Calu3 (cell line): ENCODE results near the gene LXN. TPM values are rescaled to one million over a fixed set of nuclear protein-coding genes. Genes with fewer than 3 reads are reported as not detected.

Experiments used
- BruUV-seq: library from RNA; stranded (reverse); fragments of 400-500 nt; replicated peaks from 2 replicates; lab custom pipeline; 2021; lab: Mats Ljungman, UMichigan
- CTCF ChIA-PET: fragments of 300-600 bp; sonication (Branson Sonifier 250); formaldehyde crosslinking; loops from one replicate; lab custom pipeline; 2022; ENCODE audit warnings: antibody characterized with exemption; lab: Charles Lee
- DNase-seq: peaks from one replicate; pipeline ENCODE4 v3.0.0; 2022
- H3K27ac Mint-ChIP-seq: one replicate; pipeline ENCODE4 v1.8.0; 2022; ENCODE audit warnings: mixed read lengths; ENCODE audit not compliant: unreplicated experiment
- H3K27me3 Mint-ChIP-seq: one replicate; pipeline ENCODE4 v1.8.0; 2022; ENCODE audit warnings: mixed read lengths; ENCODE audit not compliant: unreplicated experiment
- H3K36me3 Mint-ChIP-seq: one replicate; pipeline ENCODE4 v1.8.0; 2022; ENCODE audit warnings: mild to moderate bottlenecking, moderate library complexity, mixed read lengths; ENCODE audit not compliant: insufficient read depth, unreplicated experiment
- H3K4me1 Mint-ChIP-seq: one replicate; pipeline ENCODE4 v1.8.0; 2022; ENCODE audit warnings: mild to moderate bottlenecking, low read depth, mixed read lengths; ENCODE audit not compliant: unreplicated experiment
- H3K4me3 Mint-ChIP-seq: one replicate; pipeline ENCODE4 v1.8.0; 2022; ENCODE audit warnings: mild to moderate bottlenecking, low read depth, moderate library complexity, mixed read lengths; ENCODE audit not compliant: unreplicated experiment
- H3K9me3 Mint-ChIP-seq: one replicate; pipeline ENCODE4 v1.8.0; 2022; ENCODE audit warnings: low read depth, mixed read lengths; ENCODE audit not compliant: unreplicated experiment
- intact Hi-C: fragments of 100-400 bp; cut with micrococcal nuclease; formaldehyde crosslinking; loops from one replicate; pipeline ENCODE4 v1.10.0; 2022; ENCODE audit not compliant: unreplicated experiment
- total RNA-seq: library from RNA; stranded (reverse); gene quantifications from 2 replicates; pipeline ENCODE4 v1.2.3, GENCODE V29; 2022
- TF ChIP-seq, protein P1 (sequence below): fragments of 200-600 bp; IDR thresholded peaks from one replicate; pipeline ENCODE4 v1.8.0; 2022; ENCODE audit warnings: antibody characterized with exemption; ENCODE audit not compliant: unreplicated experiment

LXN gene
- total RNA-seq, 1 experiment from 2014 or later, result 42.8 TPM

DNA sequence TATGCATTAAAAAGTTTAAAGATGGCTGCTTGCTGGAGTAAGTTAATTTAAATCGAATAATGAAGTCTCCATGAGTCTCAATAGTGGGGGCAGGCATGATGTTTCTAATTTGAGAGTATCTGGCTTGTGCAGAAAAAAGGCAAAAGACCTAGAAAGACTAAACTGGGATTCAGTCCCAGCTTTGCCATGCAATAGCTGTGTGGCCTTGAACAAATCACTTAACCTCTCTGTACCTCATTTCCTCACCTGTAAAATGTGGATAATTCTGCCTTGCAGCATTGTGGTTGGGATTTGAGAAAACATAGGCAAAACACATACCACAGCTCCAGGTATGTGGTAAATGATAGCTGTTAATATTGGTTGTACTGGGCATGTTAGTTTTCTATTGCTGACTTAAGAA, 8.6 kb downstream of the LXN start:
- intact Hi-C loops, result no loop called here
- Mint-ChIP-seq H3K9me3 (no peaks in the 10 kb centered on the region), H3K27ac (no peak overlapping the region), H3K4me1 (peaks cover 16% of the 10 kb centered on the region), H3K27me3 (no peaks in the 10 kb centered on the region), H3K36me3 (peaks cover 51% of the 10 kb centered on the region), H3K4me3 (no peak overlapping the region)
- BruUV-seq, result TSS peak; percentile 12
- CTCF ChIA-PET, result interaction anchor here (0.6 kb wide), 1 partner anchor 30 kb away, joined by 3 read pairs; no protein-coding TSS in a partner anchor
- TF ChIP-seq, protein P1, sequence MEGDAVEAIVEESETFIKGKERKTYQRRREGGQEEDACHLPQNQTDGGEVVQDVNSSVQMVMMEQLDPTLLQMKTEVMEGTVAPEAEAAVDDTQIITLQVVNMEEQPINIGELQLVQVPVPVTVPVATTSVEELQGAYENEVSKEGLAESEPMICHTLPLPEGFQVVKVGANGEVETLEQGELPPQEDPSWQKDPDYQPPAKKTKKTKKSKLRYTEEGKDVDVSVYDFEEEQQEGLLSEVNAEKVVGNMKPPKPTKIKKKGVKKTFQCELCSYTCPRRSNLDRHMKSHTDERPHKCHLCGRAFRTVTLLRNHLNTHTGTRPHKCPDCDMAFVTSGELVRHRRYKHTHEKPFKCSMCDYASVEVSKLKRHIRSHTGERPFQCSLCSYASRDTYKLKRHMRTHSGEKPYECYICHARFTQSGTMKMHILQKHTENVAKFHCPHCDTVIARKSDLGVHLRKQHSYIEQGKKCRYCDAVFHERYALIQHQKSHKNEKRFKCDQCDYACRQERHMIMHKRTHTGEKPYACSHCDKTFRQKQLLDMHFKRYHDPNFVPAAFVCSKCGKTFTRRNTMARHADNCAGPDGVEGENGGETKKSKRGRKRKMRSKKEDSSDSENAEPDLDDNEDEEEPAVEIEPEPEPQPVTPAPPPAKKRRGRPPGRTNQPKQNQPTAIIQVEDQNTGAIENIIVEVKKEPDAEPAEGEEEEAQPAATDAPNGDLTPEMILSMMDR, result no peak
- DNase-seq, result no peak

GRCh38 chr3:158663246-158663645, 9.2 kb downstream of the LXN start:
- CTCF ChIA-PET, result no interaction called here
- no TSS peak for BruUV-seq
- Mint-ChIP-seq H3K27me3 (no peaks in the 10 kb centered on the region), H3K4me1 (peaks cover 10% of the 10 kb centered on the region), H3K36me3 (peaks cover 46% of the 10 kb centered on the region), H3K9me3 (no peaks in the 10 kb centered on the region), H3K4me3 (no peak overlapping the region), H3K27ac (no peak overlapping the region)
- no peak for DNase-seq
- TF ChIP-seq, protein P1, result no peak
- intact Hi-C loops, result no loop called here

DNA sequence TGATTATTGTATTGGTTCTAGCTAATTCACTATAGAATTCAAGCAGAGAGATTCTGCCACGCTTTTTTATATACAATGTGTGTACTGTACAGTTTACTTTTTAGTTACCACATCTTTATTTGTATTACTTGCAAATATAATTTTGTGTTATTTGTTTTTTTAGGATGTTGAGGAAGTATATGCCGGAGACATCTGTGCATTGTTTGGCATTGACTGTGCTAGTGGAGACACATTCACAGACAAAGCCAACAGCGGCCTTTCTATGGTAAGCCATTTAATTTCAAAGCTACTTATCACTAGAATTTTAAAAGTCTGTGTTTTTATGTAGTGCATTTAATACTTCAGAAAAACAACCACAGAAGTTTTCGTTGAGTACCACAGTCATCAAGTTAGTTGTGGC, 11.7 kb downstream of the LXN start:
- Mint-ChIP-seq H3K36me3 (peaks cover 34% of the 10 kb centered on the region), H3K27ac (no peak overlapping the region), H3K4me1 (peaks cover 25% of the 10 kb centered on the region), H3K9me3 (no peaks in the 10 kb centered on the region), H3K27me3 (no peaks in the 10 kb centered on the region), H3K4me3 (no peak overlapping the region)
- intact Hi-C loops, result no loop called here
- TF ChIP-seq, protein P1, result no peak
- no TSS peak for BruUV-seq
- CTCF ChIA-PET, result interaction anchor here (0.9 kb wide), 1 partner anchor 15 kb away, joined by 4 read pairs; no protein-coding TSS in a partner anchor
- no peak for DNase-seq

DNA sequence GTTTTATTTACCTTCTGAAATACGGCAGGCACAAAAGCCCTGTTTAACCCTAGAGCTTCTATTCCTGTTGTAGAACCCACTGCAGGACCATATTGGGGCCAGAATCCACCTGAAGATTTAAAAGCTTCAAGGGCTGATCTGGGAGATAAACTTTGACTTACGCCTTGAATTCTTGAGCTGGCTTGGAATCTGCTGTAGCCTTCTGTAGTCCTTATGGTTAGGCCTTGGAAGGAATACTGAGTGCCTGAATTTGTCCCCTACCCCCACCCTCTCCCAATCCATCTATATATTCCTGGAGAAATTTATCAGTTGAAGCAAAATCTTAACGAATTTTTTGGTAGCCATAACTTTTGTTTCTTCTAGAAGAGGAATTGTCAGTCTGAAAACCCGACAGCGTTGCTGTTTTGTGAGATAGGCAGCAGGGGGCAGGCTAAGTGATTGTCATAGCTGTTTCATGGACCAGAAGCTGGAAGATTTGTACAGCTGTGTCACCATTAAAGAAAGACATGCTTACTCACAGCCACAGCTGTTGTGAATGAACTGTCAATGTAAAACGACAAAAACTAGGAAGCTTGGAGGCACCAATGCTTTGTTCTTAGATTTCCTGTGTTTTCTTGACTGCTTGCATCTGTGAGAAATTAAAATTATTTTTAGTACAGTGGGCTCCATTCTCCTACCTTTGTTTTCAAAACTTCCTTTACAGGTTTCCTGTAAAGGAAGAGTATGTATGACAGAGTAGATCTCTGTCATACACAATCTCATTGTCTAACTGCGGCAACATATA, 12.8 kb downstream of the LXN start:
- TF ChIP-seq, protein P1, result peak; percentile 86
- intact Hi-C loops, result loop anchor here (1.0 to 10.0 kb wide), 2 partner anchors 132 to 595 kb away; no protein-coding TSS in a partner anchor
- no TSS peak for BruUV-seq
- H3K9me3 Mint-ChIP-seq, result no peaks in the 10 kb centered on the region
- no peak overlapping the region for H3K4me3 Mint-ChIP-seq
- H3K4me1 Mint-ChIP-seq, result peaks cover 25% of the 10 kb centered on the region
- H3K36me3 Mint-ChIP-seq, result peaks cover 28% of the 10 kb centered on the region
- no peak overlapping the region for H3K27ac Mint-ChIP-seq
- CTCF ChIA-PET, result interaction anchor here (0.5 to 1.7 kb wide), 16 partner anchors 9 to 1206 kb away, joined by 3 to 25 read pairs (median 5); partner anchors contain the start of genes GFM1, LXN and MLF1
- no peaks in the 10 kb centered on the region for H3K27me3 Mint-ChIP-seq
- DNase-seq, result peak; percentile 72
